HG02642 (cell line): ENCODE data around the gene SCRT2.
"Not testable (repeated sequence)": the region's sequence is repeated elsewhere in the genome, so short reads cannot be mapped to it uniquely, and the experiment has no call there.

Experiments
- ATAC-seq: cut with Tn5 transposase; IDR thresholded peaks from one replicate; pipeline ENCODE4 v1.9.1; 2021; ENCODE audit warnings: mild to moderate bottlenecking; ENCODE audit not compliant: unreplicated experiment, poor library complexity

SCRT2 gene

GRCh38 chr20:675453-676314, at the start of gene SCRT2:
SCRT2 (minus strand) TSS chr20:675802; CDS start chr20:675601, 201 bp downstream.
- ATAC-seq, result no peak

DNA sequence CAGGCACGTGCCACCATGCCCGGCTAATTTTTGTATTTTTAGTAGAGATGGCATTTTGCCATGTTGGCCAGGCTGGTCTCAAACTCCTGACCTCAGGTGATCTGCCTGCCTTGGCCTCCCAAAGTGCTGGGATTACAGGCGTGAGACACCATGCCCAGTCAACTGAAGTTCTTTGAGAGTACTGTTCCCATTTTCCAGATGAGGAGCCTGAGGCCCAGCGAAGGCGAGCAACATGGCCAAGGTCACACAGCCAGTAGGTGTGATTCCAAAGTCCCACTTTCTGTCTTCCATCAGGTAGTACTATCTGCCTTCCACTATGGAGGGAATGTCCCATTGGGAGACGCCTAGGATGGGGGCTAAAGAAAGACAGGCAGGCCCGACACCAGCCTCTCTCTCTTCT, 49.2 kb upstream of the SCRT2 start:
- ATAC-seq, result not testable (repeated sequence)

GRCh38 chr20:723756-724155, 48.2 kb upstream of the SCRT2 start:
- ATAC-seq, result no peak

GRCh38 chr20:722822-723644, 47.4 kb upstream of the SCRT2 start:
- no peak for ATAC-seq

GRCh38 chr20:721876-722275, 46.3 kb upstream of the SCRT2 start:
- no peak for ATAC-seq

- no peak for ATAC-seq
These were observed 44.2 kb upstream of the SCRT2 start for GRCh38 chr20:719816-720215.

DNA sequence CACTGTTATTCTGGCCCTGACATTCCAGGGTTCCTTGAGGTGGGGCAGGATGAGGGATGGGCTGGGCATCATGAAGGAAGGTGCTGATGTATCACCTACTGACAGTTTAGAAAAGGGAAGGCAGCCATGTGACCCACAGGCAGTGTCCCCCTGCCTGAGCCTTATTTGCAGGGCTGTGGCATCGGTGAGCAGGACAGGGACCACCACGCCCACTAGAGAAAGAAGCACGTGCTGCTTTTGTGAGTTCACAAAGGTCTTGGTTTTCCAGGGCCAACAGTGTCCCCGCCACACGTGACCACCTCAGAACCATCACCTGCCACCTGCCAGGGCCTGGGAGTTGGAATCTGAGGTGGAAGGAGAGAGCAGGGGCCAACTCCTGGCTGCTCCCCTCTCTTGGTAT, 43.5 kb upstream of the SCRT2 start:
- no peak for ATAC-seq

- ATAC-seq, result no peak
These were observed 42.2 kb upstream of the SCRT2 start for GRCh38 chr20:717832-718231.

DNA sequence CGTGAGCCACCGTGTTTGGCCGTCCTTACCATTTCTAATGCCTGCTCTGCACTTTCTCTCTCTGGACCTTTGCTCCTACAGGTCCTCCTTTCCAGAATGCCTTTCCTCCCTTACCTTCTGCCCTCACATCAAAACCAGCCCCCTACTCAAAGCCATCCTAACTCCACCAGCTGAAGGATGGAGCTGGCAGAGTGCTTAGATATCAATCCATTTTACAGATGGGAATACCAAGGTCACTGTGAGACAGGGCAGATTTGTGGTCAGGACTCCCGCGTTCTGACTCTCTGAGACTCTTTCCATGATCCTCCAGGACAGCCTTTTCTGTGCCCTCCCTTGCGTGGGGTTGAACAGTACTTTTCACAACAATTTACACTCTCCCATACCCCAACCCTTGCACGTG, 41.7 kb upstream of the SCRT2 start:
- ATAC-seq, result no peak

- no peak for ATAC-seq
These were observed 38.9 kb upstream of the SCRT2 start for GRCh38 chr20:714453-714852.

- no peak for ATAC-seq
These were observed 36.0 kb upstream of the SCRT2 start for GRCh38 chr20:711576-711975.

- no peak for ATAC-seq
These were observed 35.3 kb upstream of the SCRT2 start for GRCh38 chr20:710780-711450.

- ATAC-seq, result no peak
These were observed 34.6 kb upstream of the SCRT2 start for GRCh38 chr20:709991-710779.

GRCh38 chr20:709423-709822, 33.8 kb upstream of the SCRT2 start:
- no peak for ATAC-seq

GRCh38 chr20:708956-709355, 33.4 kb upstream of the SCRT2 start:
- ATAC-seq, result no peak

- no peak for ATAC-seq
These were observed 32.0 kb upstream of the SCRT2 start for GRCh38 chr20:707451-708110.

DNA sequence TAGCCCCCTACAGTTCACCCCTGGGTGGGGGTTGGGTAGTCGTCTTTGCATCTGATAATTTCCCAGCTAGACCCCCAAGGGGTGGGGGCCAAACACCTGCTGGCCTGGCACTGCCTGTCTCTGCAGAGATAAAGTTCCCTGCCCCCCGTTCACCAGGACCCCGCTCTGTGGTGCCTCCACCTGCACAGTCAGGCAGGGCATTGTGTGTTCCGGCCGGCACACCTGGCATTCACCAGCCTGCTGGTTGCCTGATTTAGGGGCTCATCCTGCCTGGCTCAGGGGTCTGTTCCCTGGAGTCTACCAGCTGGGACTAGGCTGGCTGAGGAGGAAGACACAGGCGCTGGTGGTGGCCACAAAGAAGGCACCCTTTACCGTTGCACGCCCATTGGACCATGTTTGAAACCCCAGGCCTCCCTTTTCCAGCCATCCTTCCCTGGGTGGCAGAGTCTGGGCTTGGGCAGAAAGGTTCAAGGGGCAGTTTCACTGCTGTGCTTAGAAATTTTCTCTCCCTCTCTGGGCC, 30.8 kb upstream of the SCRT2 start:
- no peak for ATAC-seq

GRCh38 chr20:704726-705125, 29.1 kb upstream of the SCRT2 start:
- ATAC-seq, result no peak

- ATAC-seq, result no peak
These were observed 27.8 kb upstream of the SCRT2 start for GRCh38 chr20:703426-703825.
